Raji (cell line): ENCODE data around the gene GADD45GIP1.

Source experiments
- POLR2A ChIP-seq: IDR thresholded peaks from 2 replicates; pipeline ENCODE4 v1.6.1; 2011; ENCODE audit warnings: low read depth, low read length, control low read depth; ENCODE audit not compliant: insufficient read depth

GADD45GIP1 gene

GRCh38 chr19:12974301-12975220 lies 17.5 kb upstream of the GADD45GIP1 start:
- no peak for TF ChIP-seq POLR2A

- no peak for TF ChIP-seq POLR2A
Measured at GRCh38 chr19:12973236-12973635, 16.2 kb upstream of the GADD45GIP1 start.

- TF ChIP-seq POLR2A: no peak
Measured at GRCh38 chr19:12970070-12970820, 13.2 kb upstream of the GADD45GIP1 start.

GRCh38 chr19:12969292-12969988 lies 12.4 kb upstream of the GADD45GIP1 start, which contains the start of gene DAND5:
Gene DAND5 (plus strand): TSS chr19:12969576. CDS start chr19:12969661, 85 bp downstream.
- TF ChIP-seq POLR2A: no peak

- no peak for TF ChIP-seq POLR2A
Measured at GRCh38 chr19:12967907-12968306, 10.9 kb upstream of the GADD45GIP1 start.

- no peak for TF ChIP-seq POLR2A
Measured at GRCh38 chr19:12965812-12966135, 8.8 kb upstream of the GADD45GIP1 start.

- TF ChIP-seq POLR2A: peak; percentile 46
Measured at GRCh38 chr19:12965017-12965811, 8.2 kb upstream of the GADD45GIP1 start.

GRCh38 chr19:12959481-12959880 lies 2.5 kb upstream of the GADD45GIP1 start:
- TF ChIP-seq POLR2A: no peak

GRCh38 chr19:12955996-12956395 lies 1.0 kb downstream of the GADD45GIP1 start:
- no peak for TF ChIP-seq POLR2A

GRCh38 chr19:12954612-12954962 lies 2.4 kb downstream of the GADD45GIP1 start:
- TF ChIP-seq POLR2A: no peak

- no peak for TF ChIP-seq POLR2A
Measured at GRCh38 chr19:12953799-12954611, 3.0 kb downstream of the GADD45GIP1 start.

- TF ChIP-seq POLR2A: no peak
Measured at GRCh38 chr19:12953138-12953798, 3.8 kb downstream of the GADD45GIP1 start.

GRCh38 chr19:12952488-12953137 lies 4.4 kb downstream of the GADD45GIP1 start:
- TF ChIP-seq POLR2A: no peak
